Stimulated activated CD4-positive, alpha-beta T cell treated with anti-CD3 and anti-CD28 coated beads, Interleukin-4, amount 100 ng/mL, for 4 hours (primary cell): Measurements from ENCODE around the gene TFPI.

ENCODE experiments used
- DNase-seq, 2 experiments: peaks; one replicate each; pipeline ENCODE4 v3.0.0-alpha.2; 2020

The TFPI gene

DNA sequence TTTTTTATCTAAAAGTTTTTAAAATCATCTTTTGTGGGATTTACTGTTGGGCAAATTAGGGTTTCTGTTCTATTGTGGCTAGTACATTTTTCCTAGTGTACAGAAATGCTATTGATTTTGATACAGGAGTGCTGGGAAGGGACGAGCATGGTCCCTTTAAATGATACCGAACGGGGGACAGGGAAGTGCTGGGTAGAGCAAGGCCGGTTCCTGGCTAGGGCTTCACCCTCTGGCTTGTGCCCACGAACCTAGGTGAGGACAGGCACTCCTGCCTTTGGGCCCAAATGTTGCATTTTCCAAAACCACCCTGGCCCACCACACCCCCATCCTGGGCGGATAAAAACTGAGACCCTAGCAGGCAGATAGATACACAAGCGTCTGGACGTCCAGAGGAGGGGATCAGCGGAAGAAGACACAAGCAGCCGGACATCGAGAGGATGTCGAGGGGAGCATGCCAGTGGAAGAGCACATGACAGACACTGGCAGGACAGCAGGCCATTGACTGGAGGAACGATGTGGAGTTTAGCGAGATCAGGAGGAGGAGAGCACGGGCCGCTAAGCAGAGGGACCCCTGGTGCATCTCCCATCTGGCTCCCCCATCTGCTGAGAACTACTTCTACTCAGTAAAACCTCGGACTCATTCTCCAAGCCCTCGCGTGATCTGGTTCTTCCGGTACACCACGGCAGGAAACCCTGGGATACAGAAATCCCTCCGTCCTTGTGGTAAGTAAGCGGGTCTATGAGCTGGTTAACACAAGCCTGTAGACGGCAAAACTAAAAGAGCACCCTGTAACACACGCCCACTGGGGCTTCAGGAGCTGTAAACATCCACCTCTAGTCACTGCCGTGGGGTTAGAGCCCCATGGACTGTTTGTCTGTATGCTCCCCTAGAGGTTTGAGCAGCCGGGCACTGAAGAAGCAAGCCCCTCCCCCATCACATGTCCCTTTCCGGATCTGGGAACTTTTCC lies 92.7 kb downstream of the TFPI start:
- no peak for DNase-seq

- no peak for DNase-seq
Observed at GRCh38 chr2:187459256-187459655, 95.0 kb downstream of the TFPI start.

- no peak for DNase-seq
Observed at GRCh38 chr2:187453078-187453641, 101.1 kb downstream of the TFPI start.

- DNase-seq: no peak
Observed at GRCh38 chr2:187451510-187451909, 102.7 kb downstream of the TFPI start.

DNA sequence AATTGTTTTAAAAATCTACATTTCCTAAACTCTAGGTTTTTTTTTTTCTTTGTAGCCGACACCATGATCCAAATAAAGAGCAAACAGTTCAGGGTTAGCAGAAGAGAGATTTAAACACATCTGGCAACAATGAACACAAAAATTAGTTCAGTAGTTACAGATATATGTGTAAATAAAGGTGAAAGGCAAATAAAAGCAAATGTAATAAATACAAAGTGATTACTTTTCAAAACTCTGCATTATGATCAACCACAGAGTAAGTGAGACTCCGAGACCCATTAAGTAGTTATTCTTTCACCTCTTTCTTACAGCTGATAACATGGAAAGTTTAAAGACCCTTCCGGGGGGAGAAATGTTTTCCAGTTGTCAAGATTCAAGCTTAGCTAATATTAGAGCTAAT lies 106.9 kb downstream of the TFPI start:
- DNase-seq: no peak

- no peak for DNase-seq
Observed at GRCh38 chr2:187446711-187447110, 107.5 kb downstream of the TFPI start.

DNA sequence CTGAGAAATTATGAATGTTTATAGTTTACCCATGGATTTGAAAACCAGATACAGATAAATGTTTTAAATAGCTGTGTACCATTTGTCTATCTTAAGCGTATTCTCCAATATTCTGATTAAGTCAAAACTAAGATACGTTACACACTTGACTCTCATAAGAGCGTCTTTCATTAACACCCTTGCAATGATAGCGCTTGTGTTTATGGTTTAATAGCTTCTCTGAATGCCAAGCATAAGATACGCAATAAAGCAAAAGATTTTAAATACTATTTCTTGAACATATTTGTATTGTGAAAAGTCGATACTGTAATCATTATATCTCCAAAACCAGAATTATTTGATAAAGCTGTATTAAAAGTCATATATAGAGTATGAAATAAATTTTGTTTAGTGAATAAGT lies 109.2 kb downstream of the TFPI start:
- DNase-seq: no peak

- no peak for DNase-seq
Observed at GRCh38 chr2:187442778-187443177, 111.5 kb downstream of the TFPI start.

DNA sequence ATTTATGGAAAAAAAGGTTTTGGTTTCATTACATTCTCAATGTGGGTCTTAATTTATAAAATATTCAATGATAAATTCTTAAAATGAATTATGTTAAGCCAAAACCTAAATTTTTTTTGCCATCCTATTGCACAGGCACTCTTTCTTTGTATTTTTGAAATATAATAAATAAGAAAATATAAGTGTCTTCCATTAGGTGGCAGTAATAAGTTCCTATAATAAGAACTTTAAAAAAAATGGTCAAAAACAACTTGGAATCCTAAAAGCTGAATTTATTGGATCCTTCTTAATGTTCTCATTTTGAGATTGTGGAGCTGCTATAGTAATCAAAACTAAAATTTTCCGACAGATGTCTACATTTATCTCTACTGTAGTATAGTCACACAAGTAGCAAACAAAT lies 111.9 kb downstream of the TFPI start:
- DNase-seq: no peak

DNA sequence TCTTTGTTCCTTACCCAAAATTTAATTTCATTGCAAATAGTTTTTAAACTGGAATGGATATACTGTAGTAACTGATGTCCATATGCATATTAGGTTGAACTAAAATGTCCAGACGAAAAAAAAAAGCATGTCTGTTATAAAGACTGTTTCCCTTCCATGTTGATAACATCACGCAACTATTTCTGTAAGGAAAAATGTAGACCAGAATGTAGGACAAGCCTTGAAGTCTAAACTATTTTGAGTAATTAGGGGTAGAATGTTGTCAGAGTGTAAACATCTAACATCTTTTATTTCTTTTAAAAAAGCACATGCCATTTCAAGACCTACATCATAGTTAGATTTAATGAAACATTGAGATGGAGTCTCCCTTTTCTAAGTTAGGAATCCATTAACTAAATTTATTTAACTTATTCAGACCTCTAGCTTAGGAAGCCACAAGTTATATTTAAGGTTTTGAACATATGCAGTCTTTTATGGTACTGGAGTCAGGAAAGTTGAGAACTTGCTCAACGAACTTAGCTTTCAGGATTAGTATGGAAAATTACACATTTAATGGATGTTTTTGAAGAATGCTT lies 114.0 kb downstream of the TFPI start:
- DNase-seq: no peak

GRCh38 chr2:187438455-187438854 lies 115.8 kb downstream of the TFPI start:
- no peak for DNase-seq

GRCh38 chr2:187435756-187436155 lies 118.5 kb downstream of the TFPI start:
- no peak for DNase-seq

DNA sequence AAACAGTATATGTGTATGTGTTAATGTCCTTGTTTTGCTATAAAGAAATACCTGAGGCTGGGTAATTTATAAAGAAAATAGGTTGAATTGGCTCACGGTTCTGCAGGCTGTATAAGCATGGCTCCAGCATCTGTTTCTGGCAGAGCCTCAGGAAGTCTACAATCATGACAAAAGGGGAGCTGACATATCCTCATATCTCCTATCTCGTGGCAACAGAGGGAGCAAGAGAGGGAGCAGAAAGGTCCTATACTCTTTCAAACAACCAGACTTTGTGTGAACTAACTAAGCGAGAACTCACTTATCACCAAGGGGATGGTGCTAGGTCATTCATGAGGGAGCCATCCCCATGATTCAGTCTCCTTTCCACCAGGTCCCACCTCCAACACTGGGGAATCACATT lies 119.2 kb downstream of the TFPI start:
- no peak for DNase-seq

DNA sequence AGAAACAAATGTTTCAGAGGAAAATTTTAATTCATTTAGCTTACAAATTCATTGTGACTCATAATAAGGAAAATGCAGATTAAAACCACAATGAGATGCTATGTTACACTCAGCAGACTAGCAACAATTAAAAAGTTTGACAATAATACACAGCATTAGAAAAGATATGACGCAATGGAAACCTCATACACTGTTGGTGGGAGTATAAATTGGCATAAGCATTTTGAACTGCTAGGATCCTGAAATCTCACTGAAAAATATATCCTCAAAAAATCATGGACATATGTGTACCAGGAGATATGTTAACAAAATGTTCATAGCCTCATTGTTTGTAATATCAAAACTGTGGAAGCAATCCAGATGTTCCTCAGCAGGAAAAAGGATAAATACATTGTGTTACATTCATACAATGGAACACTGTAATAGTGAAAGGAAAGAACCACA lies 119.9 kb downstream of the TFPI start:
- DNase-seq: no peak

GRCh38 chr2:187431911-187432310 lies 122.3 kb downstream of the TFPI start:
- DNase-seq: no peak

- no peak for DNase-seq
Observed at GRCh38 chr2:187429989-187430388, 124.2 kb downstream of the TFPI start.

DNA sequence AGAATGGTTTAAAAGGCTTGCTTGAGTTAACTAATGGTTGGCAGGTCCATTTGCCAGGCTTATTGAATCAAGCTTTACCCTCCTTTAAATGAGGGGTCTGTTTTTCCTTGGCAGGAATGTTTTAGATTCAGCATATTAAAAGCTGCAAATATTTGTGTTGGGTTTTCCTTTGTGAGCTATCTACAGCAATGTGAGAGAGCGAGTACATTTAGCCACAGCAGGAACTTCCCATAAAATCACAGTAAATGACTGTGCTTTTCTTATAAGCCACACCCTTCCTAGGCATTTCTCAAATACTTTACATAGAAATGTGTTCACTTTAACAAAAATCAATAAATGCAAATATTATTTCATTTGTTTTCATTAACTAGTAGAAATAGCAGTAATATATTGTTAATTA lies 130.1 kb downstream of the TFPI start:
- DNase-seq: no peak

- no peak for DNase-seq
Observed at GRCh38 chr2:187422282-187422681, 132.0 kb downstream of the TFPI start.

DNA sequence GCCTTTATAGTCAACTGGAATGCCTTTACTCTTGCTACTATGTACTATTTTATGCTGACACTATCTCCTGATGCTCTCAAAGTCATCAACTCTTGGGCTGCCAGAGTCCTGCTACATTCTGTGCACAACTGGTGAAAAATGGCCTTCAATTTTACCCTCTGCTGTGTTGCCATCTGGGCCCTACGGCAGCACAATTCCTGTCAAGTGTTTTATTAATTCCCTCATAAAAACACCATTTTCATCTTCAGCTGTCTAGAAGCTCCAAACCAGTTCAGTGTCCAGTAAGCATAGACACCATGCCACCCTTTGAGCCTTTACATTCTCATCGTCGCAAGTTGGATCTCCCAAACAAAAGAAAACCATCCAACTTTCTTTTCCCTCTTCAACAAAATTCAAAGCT lies 132.7 kb downstream of the TFPI start:
- DNase-seq: no peak

- DNase-seq: no peak
Observed at GRCh38 chr2:187419808-187420207, 134.4 kb downstream of the TFPI start.

- no peak for DNase-seq
Observed at GRCh38 chr2:187415449-187415848, 138.8 kb downstream of the TFPI start.
